Bronchial epithelial cell (primary cell): ENCODE results near the gene MTREX. TPM values are rescaled to one million over a fixed set of nuclear protein-coding genes. Genes with fewer than 3 reads are reported as not detected.
A peak's percentile ranks its signal among the peaks of the same experiment; 100 is the strongest.

Experiments used
- DNase-seq: peaks from one replicate; pipeline ENCODE4 v3.0.0-alpha.2; 2010; ENCODE audit warnings: low read depth
- FAIRE-seq: peaks from 2 replicates; lab custom pipeline; 2011; peaks lifted over from hg19 to GRCh38; lab: Jason Lieb, UNC
- H3K27me3 ChIP-seq: 2 replicates; pipeline ENCODE4 v1.5.1; 2011; ENCODE audit warnings: low read length; ENCODE audit not compliant: control insufficient read depth, insufficient read depth
- H3K36me3 ChIP-seq: 2 replicates; pipeline ENCODE4 v1.5.1; 2011; ENCODE audit warnings: low read length; ENCODE audit not compliant: control insufficient read depth, insufficient read depth
- H3K4me3 ChIP-seq: 2 replicates; pipeline ENCODE4 v1.5.1; 2011; ENCODE audit warnings: mild to moderate bottlenecking, low read depth, low read length, control low read depth
- total RNA-seq: library from RNA; depleted of rRNA; stranded (reverse); fragments of >200 nt; gene quantifications from 2 replicates; pipeline ENCODE4 v1.2.1, GENCODE V29; 2014
- TF ChIP-seq, protein P1 (sequence below): IDR thresholded peaks from 2 replicates; pipeline ENCODE4 v1.5.1; 2011; ENCODE audit warnings: mild to moderate bottlenecking, moderate library complexity, low read length, control low read depth, inconsistent platforms; ENCODE audit not compliant: insufficient read depth, severe bottlenecking

The MTREX gene
- total RNA-seq = 82.1 and 94.5 TPM in 2 replicates

DNA sequence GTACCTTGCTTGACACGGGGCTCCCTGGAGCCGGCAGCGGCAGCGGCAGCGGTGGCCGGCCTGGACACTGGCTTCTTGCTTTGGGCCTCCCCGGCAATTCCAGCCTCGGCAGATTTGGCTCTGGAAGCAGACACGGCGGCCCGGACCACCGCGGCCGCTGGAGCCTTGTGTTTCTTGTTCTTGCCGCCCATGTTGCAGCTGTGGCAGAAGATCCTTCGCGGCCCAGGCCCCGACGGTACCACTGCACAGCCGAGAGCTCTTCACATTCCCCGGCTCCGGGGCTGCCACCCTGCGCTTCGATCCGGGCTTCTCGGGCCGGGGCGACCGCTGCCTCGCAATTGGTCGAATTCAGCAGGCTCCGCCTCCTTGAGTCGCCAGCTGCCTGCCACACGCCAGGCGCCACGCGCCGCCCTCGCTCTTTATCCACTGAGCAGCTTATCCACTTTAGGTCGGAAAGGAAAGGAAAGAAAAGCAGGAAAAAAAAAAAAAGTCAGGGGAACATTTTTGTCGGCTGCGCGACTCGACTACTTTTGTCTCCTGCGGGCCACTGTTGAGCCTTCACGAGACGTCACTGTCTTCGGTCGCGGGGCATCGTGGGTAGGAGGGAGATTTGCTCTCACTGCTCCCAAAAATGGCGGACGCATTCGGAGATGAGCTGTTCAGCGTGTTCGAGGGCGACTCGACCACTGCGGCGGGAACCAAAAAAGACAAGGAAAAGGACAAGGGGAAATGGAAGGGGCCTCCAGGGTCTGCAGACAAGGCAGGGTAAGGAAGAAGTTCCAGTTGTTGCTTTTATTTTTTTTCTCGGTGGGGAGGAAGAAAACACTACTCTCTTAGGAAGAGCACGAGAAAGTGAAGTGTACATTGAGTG lies at the start of gene MTREX, which contains the start of gene DHX29:
Gene MTREX, plus strand, starts transcription at position 607 of the 871 bp plus-strand sequence. Its CDS starts 25 bp downstream, at position 632.
Gene DHX29, minus strand, starts transcription at position 312 of the 871 bp plus-strand sequence. Its CDS starts 121 bp downstream, at position 191.
- no peak for FAIRE-seq

DNA sequence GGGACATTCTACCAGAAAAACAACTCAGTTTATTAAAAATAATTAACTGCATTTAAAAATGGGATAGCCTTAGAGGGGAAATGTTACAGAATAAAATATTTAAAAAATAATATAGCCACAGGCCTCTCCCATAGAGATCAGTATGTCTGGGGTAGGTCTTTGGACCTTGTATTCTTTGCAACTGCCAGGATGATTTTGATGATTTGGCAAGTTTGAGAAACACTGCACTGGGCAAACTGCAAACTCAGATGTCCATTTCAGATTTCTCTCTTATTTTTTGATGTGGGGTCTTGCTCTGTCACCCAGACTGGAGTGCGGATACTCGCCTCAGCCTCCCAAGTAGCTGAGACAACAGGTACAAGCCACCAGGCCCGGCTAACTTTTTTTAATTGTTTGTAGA lies 49.5 kb upstream of the MTREX start:
- TF ChIP-seq, protein P1, sequence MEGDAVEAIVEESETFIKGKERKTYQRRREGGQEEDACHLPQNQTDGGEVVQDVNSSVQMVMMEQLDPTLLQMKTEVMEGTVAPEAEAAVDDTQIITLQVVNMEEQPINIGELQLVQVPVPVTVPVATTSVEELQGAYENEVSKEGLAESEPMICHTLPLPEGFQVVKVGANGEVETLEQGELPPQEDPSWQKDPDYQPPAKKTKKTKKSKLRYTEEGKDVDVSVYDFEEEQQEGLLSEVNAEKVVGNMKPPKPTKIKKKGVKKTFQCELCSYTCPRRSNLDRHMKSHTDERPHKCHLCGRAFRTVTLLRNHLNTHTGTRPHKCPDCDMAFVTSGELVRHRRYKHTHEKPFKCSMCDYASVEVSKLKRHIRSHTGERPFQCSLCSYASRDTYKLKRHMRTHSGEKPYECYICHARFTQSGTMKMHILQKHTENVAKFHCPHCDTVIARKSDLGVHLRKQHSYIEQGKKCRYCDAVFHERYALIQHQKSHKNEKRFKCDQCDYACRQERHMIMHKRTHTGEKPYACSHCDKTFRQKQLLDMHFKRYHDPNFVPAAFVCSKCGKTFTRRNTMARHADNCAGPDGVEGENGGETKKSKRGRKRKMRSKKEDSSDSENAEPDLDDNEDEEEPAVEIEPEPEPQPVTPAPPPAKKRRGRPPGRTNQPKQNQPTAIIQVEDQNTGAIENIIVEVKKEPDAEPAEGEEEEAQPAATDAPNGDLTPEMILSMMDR = no peak
- H3K36me3 ChIP-seq = peaks cover 6% of the 10 kb centered on the region
- FAIRE-seq = no peak

More for the DNA sequence above, at the start of gene MTREX, which contains the start of gene DHX29:
- Histone ChIP-seq H3K27me3 (no peaks in the 10 kb centered on the region), H3K36me3 (peaks cover 1% of the 10 kb centered on the region), H3K4me3 (peak within 1 kb of the TSS; percentile 74)
- peak; percentile 83 for DNase-seq
- TF ChIP-seq, protein P1 = no peak

DNA sequence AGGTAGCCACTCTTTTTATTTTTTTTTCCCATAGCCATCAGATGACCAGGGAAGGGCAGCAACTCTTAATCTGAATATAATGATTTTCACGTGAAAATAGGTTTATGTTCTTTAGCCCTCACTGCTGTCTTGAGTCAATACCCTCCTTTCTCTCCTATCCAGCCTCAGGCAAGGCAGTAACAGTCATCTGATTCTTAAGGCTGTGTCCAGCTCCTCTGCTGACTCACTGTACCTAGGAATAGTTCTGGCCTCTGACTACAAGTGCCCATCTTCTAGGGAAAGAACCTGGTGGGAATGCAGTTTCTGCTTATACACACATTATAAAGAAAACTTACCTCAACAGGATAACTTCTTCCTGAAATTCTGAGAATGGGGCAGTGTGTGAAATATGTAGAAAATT lies 31.0 kb upstream of the MTREX start:
- TF ChIP-seq, protein P1 = no peak
- FAIRE-seq = no peak
- Histone ChIP-seq H3K27me3 (no peaks in the 10 kb centered on the region), H3K4me3 (no peak overlapping the region), H3K36me3 (peaks cover 9% of the 10 kb centered on the region)
- DNase-seq = peak; percentile 71

More for the DNA sequence above, 49.5 kb upstream of the MTREX start:
- no peak for DNase-seq
- no peak overlapping the region for H3K4me3 ChIP-seq
- H3K27me3 ChIP-seq = no peaks in the 10 kb centered on the region

DNA sequence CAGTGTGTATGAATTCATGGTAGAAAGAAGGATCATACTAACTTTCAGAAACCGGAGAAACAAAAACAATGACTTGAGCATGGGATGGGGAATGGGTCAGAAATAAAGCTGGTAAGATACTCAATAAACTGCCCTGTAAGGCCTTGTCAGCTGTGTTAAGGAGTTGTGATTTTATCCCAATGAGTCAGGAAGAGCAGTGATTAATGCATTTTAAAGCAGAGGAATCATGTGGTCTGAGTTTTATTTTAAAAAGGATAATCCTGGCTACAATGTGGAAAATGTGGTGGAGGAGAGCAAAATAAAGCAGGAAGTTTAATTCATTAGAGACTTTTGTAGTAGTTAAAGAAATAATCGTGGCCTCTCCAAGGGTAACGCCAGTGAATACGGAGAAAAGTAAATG lies 29.0 kb upstream of the MTREX start:
- DNase-seq = peak; percentile 40
- Histone ChIP-seq H3K27me3 (no peaks in the 10 kb centered on the region), H3K36me3 (peaks cover 11% of the 10 kb centered on the region), H3K4me3 (no peak overlapping the region)
- TF ChIP-seq, protein P1 = no peak
- no peak for FAIRE-seq

DNA sequence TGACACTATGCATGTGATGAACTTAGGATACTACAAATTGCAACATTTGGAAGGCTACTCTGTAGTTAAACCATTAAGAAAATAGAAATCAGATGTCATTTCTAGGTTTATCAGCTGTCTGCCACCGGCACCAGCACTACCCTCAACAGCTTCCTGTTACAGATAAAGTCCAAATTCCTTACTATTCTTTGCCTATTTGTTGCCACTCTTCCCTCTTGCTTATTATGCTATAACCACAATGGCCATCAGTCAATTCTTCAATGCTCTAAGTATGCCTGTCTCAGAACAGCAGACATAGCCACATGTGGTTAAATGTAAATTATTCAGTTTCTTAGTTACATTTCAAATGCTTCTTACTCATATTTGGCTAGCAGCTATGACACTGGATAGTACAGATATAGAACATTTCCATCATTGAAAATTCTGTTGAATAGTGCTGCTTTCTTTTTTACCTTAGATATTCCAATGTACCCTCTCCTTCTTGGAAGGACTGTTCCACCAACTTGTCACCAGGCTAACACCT lies 21.3 kb upstream of the MTREX start:
- FAIRE-seq (no peak), DNase-seq (no peak)
- Histone ChIP-seq H3K27me3 (no peaks in the 10 kb centered on the region), H3K4me3 (no peak overlapping the region), H3K36me3 (peaks cover 7% of the 10 kb centered on the region)
- TF ChIP-seq, protein P1 = no peak
